ENCODE results near the gene ZYG11A. TPM values are rescaled to one million over a fixed set of nuclear protein-coding genes. Genes with fewer than 3 reads are reported as not detected.

ZYG11A gene
- total and polyA plus RNA-seq, 2 of the 8 experiments (the other 6 are each of a cell fraction or from before 2014, with no cell fraction given) = 0.89 to 2.6 TPM

DNA sequence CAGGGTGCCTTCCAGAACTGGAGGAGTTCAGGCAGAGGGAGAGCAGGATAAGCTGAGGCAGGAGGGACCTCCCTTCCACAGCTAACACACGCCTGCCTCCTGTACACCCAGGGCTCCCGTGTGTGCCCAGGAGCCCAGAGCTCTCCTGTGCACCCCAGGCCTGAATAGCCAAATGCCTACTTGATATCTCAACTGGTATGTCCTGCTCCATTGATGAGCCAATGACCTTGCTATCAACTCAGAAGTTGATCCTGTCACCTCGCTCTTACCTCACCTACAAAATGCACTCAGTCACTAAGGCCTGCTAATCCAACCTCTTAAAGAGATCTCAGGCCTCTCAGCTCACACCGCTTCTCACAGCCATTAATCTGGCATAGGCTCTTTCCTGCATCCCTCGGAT, 71.9 kb downstream of the ZYG11A start:
- H4K8ac ChIP-seq (ENCODE audit: extremely low read depth, insufficient read depth, low read length) = no peak overlapping the region
- no peak overlapping the region for H3K9ac ChIP-seq (replicated peaks in 1 of 4; ENCODE audit: extremely low read depth in 1 of 4, low read depth in 3 of 4, low read length in 3 of 4)
- H3K56ac ChIP-seq (replicated peaks; ENCODE audit: insufficient read length, low read depth, low read length) = no peak overlapping the region
- no peak overlapping the region for H4K5ac ChIP-seq (ENCODE audit: insufficient read length, low read depth, low read length)
- H4K20me1 ChIP-seq (replicated peaks in 1 of 2; ENCODE audit: control insufficient read depth in 1 of 2, insufficient read depth in 2 of 2, low read length in 2 of 2) = peaks cover 1 to 2% of the 10 kb centered on the region in 2 experiments
- no peak overlapping the region for H2AFZ ChIP-seq (ENCODE audit: low read length)
- no peak overlapping the region; the same call in 1 of the 2 replicates for H2BK15ac ChIP-seq (ENCODE audit: low read length)
- H3K27me3 ChIP-seq (replicated peaks in 1 of 4; ENCODE audit: control insufficient read depth in 3 of 4, extremely low read depth in 1 of 4, insufficient read depth in 3 of 4, low read length in 3 of 4) = no peaks in the 10 kb centered on the region
- no peak for FAIRE-seq
- POLR2A ChIA-PET (ENCODE audit: partially characterized antibody) = no interaction called here
- no peaks in the 10 kb centered on the region for H3K79me2 ChIP-seq (ENCODE audit: control insufficient read depth in 1 of 2, insufficient read depth in 2 of 2, low read length in 2 of 2)
- CTCF ChIA-PET (ENCODE audit: partially characterized antibody) = interaction anchor here (0.6 to 6.1 kb wide), 9 partner anchors 9 to 989 kb away, joined by 3 to 39 read pairs (median 4); no protein-coding TSS in a partner anchor
- no peak overlapping the region for H2BK5ac ChIP-seq (ENCODE audit: low read depth, low read length)
- peaks cover 2% of the 10 kb centered on the region for H3K79me1 ChIP-seq (ENCODE audit: low read depth, low read length)
- H2BK12ac ChIP-seq (ENCODE audit: low read depth, low read length) = no peak overlapping the region
- H3K23ac ChIP-seq (ENCODE audit: insufficient read length) = no peak overlapping the region
- H4K91ac ChIP-seq (replicated peaks; ENCODE audit: insufficient read length, low read length) = no peak overlapping the region
- no peaks in the 10 kb centered on the region for H3K36me3 ChIP-seq (ENCODE audit: control insufficient read depth in 2 of 4, insufficient read depth in 4 of 4, low read length in 3 of 4)
- H3K4me2 ChIP-seq (ENCODE audit: insufficient read depth in 1 of 2, low read depth in 2 of 2, low read length in 2 of 2) = no peak overlapping the region
- no peak overlapping the region for H3K4me3 ChIP-seq (ENCODE audit: extremely low read depth in 1 of 4, insufficient read depth in 2 of 4, low read depth in 3 of 4, low read length in 4 of 4)
- no peaks in the 10 kb centered on the region; a peak in 1 of 4 replicates for H3K9me3 ChIP-seq (ENCODE audit: insufficient read depth in 2 of 2, low read depth in 1 of 2, low read length in 1 of 2)
- H3K4ac ChIP-seq (replicated peaks; ENCODE audit: insufficient read length, low read depth, low read length) = no peak overlapping the region
- H3K14ac ChIP-seq (ENCODE audit: insufficient read length) = no peak overlapping the region
- H3K23me2 ChIP-seq (ENCODE audit: low read depth, low read length) = no peaks in the 10 kb centered on the region
- DNase-seq (ENCODE audit: low read depth in 1 of 2, low spot score in 2 of 2) = no peak
- no peak overlapping the region for H2BK120ac ChIP-seq (replicated peaks; ENCODE audit: low read depth, low read length)
- WGBS, 2 experiments (ENCODE audit: extremely low coverage in 1 of 2, insufficient coverage in 1 of 2, insufficient read length in 1 of 2, insufficient replicate concordance in 2 of 2, low coverage in 1 of 2, low lambda C conversion rate in 2 of 2, missing lambda C conversion rate in 1 of 2) = 87% methylated on average over 5 of the region's 5 CpGs; no CpG with 5 or more reads in 1 of the 2 experiments
- H3K4me1 ChIP-seq (replicated peaks in 1 of 4; ENCODE audit: control insufficient read depth in 3 of 4, insufficient read depth in 4 of 4, low read length in 3 of 4) = peaks cover 0 to 4% (median 0%) of the 10 kb centered on the region in 4 experiments; a peak in 1 of 7 replicates
- H2AK5ac ChIP-seq (ENCODE audit: low read depth, low read length) = no peak overlapping the region
- no peak overlapping the region for H3K27ac ChIP-seq (ENCODE audit: low read depth, low read length)
- no peak overlapping the region; the same call in 1 of the 2 replicates for H3K18ac ChIP-seq (ENCODE audit: extremely low read depth, low read length)
- H2BK20ac ChIP-seq (ENCODE audit: low read length) = no peak overlapping the region
- no peak for TF ChIP-seq TEAD4 (IDR thresholded peaks at IDR 0.05; ENCODE audit: low read depth, low read length)
- no peak for TF ChIP-seq MAFK (IDR thresholded peaks at IDR 0.05; ENCODE audit: low read depth, low read length)
- no peak for TF ChIP-seq KDM4A (IDR thresholded peaks at IDR 0.05; ENCODE audit: low read depth, low read length, severe bottlenecking)
- TF ChIP-seq JUND (IDR thresholded peaks at IDR 0.05; ENCODE audit: low read length) = no peak
- no peak for TF ChIP-seq GABPA (IDR thresholded peaks at IDR 0.05; ENCODE audit: borderline replicate concordance, insufficient read depth, low read length)
- TF ChIP-seq BRCA1 (IDR thresholded peaks at IDR 0.05; ENCODE audit: low read depth, low read length) = no peak
- TF ChIP-seq RAD21 (IDR thresholded peaks at IDR 0.05 in 1 of 2, conservative IDR thresholded peaks at IDR 0.05 in 1 of 2; ENCODE audit: low read depth in 2 of 2, low read length in 2 of 2) = no peak
- no peak for TF ChIP-seq SP4 (IDR thresholded peaks at IDR 0.05; ENCODE audit: low read length)
- TF ChIP-seq, protein P1, sequence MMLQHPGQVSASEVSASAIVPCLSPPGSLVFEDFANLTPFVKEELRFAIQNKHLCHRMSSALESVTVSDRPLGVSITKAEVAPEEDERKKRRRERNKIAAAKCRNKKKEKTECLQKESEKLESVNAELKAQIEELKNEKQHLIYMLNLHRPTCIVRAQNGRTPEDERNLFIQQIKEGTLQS (IDR thresholded peaks at IDR 0.05; ENCODE audit: insufficient read depth, low read depth, low read length) = no peak
- no peak for TF ChIP-seq PHF8 (conservative IDR thresholded peaks at IDR 0.05; ENCODE audit: low read depth, low read length)
- TF ChIP-seq RNF2 (IDR thresholded peaks at IDR 0.05; ENCODE audit: borderline replicate concordance, low read depth, low read length, missing control alignments, poor library complexity, severe bottlenecking) = no peak
- TF ChIP-seq CTBP2 (IDR thresholded peaks at IDR 0.05; ENCODE audit: borderline replicate concordance, insufficient read depth, insufficient read length, low read length) = no peak
- no peak for TF ChIP-seq POU5F1 (IDR thresholded peaks at IDR 0.05; ENCODE audit: low read depth, low read length)
